ENCODE data around the gene NFRKB.

- TF ChIP-seq CTCF (IDR thresholded peaks at IDR 0.05) (no peak), POLR2AphosphoS5 (IDR thresholded peaks at IDR 0.05) (no peak)
Measured at GRCh38 chr11:129865701-129866100, 29.7 kb downstream of the NFRKB start.

Measured in transverse colon (tissue), 4 donors.